GM12878 (cell line): ENCODE results near the gene TMEM14A. TPM values are rescaled to one million over a fixed set of nuclear protein-coding genes. Genes with fewer than 3 reads are reported as not detected.

ENCODE experiments used
- ATF2 ChIP-seq: IDR thresholded peaks from 2 replicates; pipeline ENCODE4 v1.6.1; 2012; ENCODE audit warnings: low read length, inconsistent platforms
- ATF3 ChIP-seq: IDR thresholded peaks from 2 replicates; pipeline ENCODE4 v1.6.1; 2011; ENCODE audit warnings: low read depth, mild to moderate bottlenecking, low read length, moderate library complexity, borderline replicate concordance; ENCODE audit errors: extremely low read depth
- CBX5 ChIP-seq: sonication (generic); IDR thresholded peaks from 2 replicates; pipeline ENCODE4 v1.6.1; 2016; ENCODE audit warnings: low read depth, moderate library complexity, mild to moderate bottlenecking, inconsistent platforms
- CHD1 ChIP-seq: IDR thresholded peaks from 2 replicates; pipeline ENCODE4 v1.6.1; 2012; ENCODE audit warnings: low read depth, low read length, improper control_type of control experiment
- CHD4 ChIP-seq: fragments of 200-600 bp; sonication (generic); IDR thresholded peaks from 2 replicates; pipeline ENCODE4 v1.6.1; 2016; ENCODE audit warnings: mild to moderate bottlenecking
- CREM ChIP-seq: IDR thresholded peaks from 2 replicates; pipeline ENCODE4 v1.6.1; 2014; ENCODE audit warnings: antibody characterized with exemption, low read depth
- E2F8 ChIP-seq: fragments of 450-650 bp; IDR thresholded peaks from 2 replicates; pipeline ENCODE4 v1.6.1; 2018; ENCODE audit warnings: mild to moderate bottlenecking, low read depth, moderate library complexity; ENCODE audit not compliant: partially characterized antibody
- EED ChIP-seq: sonication (generic); IDR thresholded peaks from 2 replicates; pipeline ENCODE4 v1.6.1; 2016; ENCODE audit warnings: antibody characterized with exemption, low read depth
- ELK1 ChIP-seq: IDR thresholded peaks from 2 replicates; pipeline ENCODE4 v1.6.1; 2012; ENCODE audit warnings: low read depth, low read length, improper control_type of control experiment
- ESRRA ChIP-seq: IDR thresholded peaks from 2 replicates; pipeline ENCODE4 v1.6.1; 2012; ENCODE audit warnings: mild to moderate bottlenecking, low read length, improper control_type of control experiment
- KLF5 ChIP-seq: fragments of 450-650 bp; IDR thresholded peaks from 2 replicates; pipeline ENCODE4 v1.6.1; 2014; ENCODE audit warnings: mild to moderate bottlenecking; ENCODE audit not compliant: partially characterized antibody
- MAX ChIP-seq: IDR thresholded peaks from 2 replicates; pipeline ENCODE4 v1.6.1; 2012; ENCODE audit warnings: low read depth, low read length, improper control_type of control experiment
- NR2C2 ChIP-seq: IDR thresholded peaks from 2 replicates; pipeline ENCODE4 v1.6.1; 2011; ENCODE audit warnings: borderline replicate concordance, low read depth; ENCODE audit not compliant: control insufficient read depth, insufficient read length
- PRDM15 ChIP-seq: fragments of 450-650 bp; formaldehyde crosslinking; IDR thresholded peaks from 2 replicates; pipeline ENCODE4 v1.4.0; 2020; ENCODE audit warnings: mild to moderate bottlenecking, moderate library complexity
- RAD51 ChIP-seq: fragments of 450-650 bp; IDR thresholded peaks from 2 replicates; pipeline ENCODE4 v1.6.1; 2016; ENCODE audit warnings: moderate library complexity, mild to moderate bottlenecking, inconsistent platforms
- RCOR1 ChIP-seq: conservative IDR thresholded peaks from 2 replicates; pipeline ENCODE4 v1.6.1; 2012; ENCODE audit warnings: low read depth, low read length, improper control_type of control experiment
- RFX5 ChIP-seq: IDR thresholded peaks from 2 replicates; pipeline ENCODE4 v1.6.1; 2011; ENCODE audit warnings: low read depth, low read length, improper control_type of control experiment
- SRF ChIP-seq, 2 experiments: IDR thresholded peaks; 2 replicates each; pipeline ENCODE4 v1.6.1; 2011; ENCODE audit warnings: low read depth in 2 of 2, low read length in 2 of 2, mild to moderate bottlenecking in 1 of 2, moderate library complexity in 1 of 2
- ZNF384 ChIP-seq: IDR thresholded peaks from 2 replicates; pipeline ENCODE4 v1.6.1; 2012; ENCODE audit warnings: low read depth, mild to moderate bottlenecking, low read length, improper control_type of control experiment, borderline replicate concordance
- polyA plus RNA-seq, 11 experiments: library from polyadenylated mRNA; depleted of rRNA in 4 of 11; unstranded in 6 of 11; stranded (reverse) in 5 of 11; fragments of >200 nt; fragmentation: Nextera tagmentation in 4 of 11; fragmentation: Illumina TruSeq in 1 of 11; extraction: Ambion mirVana in 4 of 11; extraction: Trizol in 1 of 11; gene quantifications; 1 replicate in 1 of 11; 2 replicates in 10 of 11; pipeline versions ENCODE4 v1.2.1 to v1.2.3, GENCODE V29; 2011 to 2016; ENCODE audit warnings: inconsistent platforms in 2 of 11, missing spikeins in 2 of 11, low read depth in 1 of 11
- total RNA-seq, 4 experiments: library from RNA; depleted of rRNA in 3 of 4; stranded (reverse); fragments of >200 nt in 3 of 4; fragmentation: Illumina TruSeq in 1 of 4; extraction: Trizol in 1 of 4; gene quantifications; 2 replicates each; pipeline versions ENCODE4 v1.2.1 to v1.2.3, GENCODE V29; 2013 to 2021

TMEM14A gene
- total and polyA plus RNA-seq, 10 of the 15 experiments (the other 5 are each of a cell fraction or from before 2014, with no cell fraction given): 15.6 to 143 (median 33.1) TPM

- TF ChIP-seq ELK1 (0 out of 2 replicates have a peak, but pooled peaks have one; percentile 14), MAX (no peak), ATF2 (no peak), CREM (peak; percentile 35; the same call in 1 of the 2 replicates), KLF5 (no peak), RCOR1 (no peak), ESRRA (no peak), ATF3 (no peak), ZNF384 (no peak), CBX5 (no peak), RFX5 (0 out of 2 replicates have a peak, but pooled peaks have one; percentile 24), SRF (IDR thresholded peaks at IDR 0.05; ENCODE audit: low read depth in 2 of 2, low read length in 2 of 2) (no peak), CHD4 (no peak), CHD1 (no peak), PRDM15 (no peak), EED (no peak), NR2C2 (no peak), E2F8 (no peak), RAD51 (no peak)
Measured at GRCh38 chr6:52664186-52664990, 6.5 kb upstream of the TMEM14A start (continued).
